Activated CD8-positive, alpha-beta memory T cell treated with anti-CD3 and anti-CD28 coated beads for 48 hours (primary cell): Measurements from ENCODE around the gene ZNF37A.
"Not testable (repeated sequence)": the region's sequence is repeated elsewhere in the genome, so short reads cannot be mapped to it uniquely, and the experiment has no call there.

Experiments
- DNase-seq, 3 experiments: peaks; one replicate each; pipeline ENCODE4 v3.0.0-alpha.2; 2020; ENCODE audit warnings: low read depth in 2 of 3, low spot score in 2 of 3

The ZNF37A gene

DNA sequence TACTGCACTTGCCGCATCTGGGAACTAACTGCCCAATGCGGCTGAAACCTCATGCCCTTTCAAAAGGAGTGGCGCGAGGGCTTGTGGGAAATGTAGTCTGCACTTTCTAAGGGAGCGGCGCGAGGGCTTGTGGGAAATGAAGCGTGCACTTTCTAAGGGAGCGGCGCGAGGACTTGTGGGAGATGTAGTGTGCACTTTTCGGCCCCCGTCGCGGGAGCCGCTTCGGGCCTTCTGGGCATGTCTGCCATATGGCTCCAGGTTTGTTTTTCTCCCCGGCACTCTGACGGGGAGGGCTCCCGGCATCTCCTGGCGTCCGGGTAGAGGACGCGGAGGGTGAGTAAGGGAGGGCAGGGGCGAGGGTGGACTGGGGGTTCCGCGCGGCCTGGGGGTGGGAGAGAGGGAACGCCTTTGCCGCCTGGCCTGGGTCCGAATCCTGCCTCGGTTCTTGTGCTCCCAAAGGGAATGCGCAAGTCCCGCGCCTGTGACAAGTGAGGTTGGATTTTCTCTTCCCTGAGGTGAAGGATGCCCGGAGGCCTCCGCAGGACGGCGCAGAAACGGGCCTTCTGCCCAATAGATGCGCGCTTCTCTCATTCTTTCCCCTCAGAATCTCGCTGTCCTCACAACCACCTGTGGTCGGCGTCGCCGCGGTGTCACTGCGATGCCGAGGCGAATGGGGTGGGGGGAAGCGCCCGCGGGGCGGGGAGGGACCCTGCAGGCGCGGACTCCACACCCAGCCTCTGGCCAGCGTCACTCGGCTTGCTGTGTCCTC lies at the start of gene ZNF37A:
TSS of gene ZNF37A (plus strand) at position 180 of the 769 bp plus-strand sequence. CDS start 2,281 bp downstream, outside the sequence.
- DNase-seq = peak; percentile 55 to 65 (median 64)

- no peak for DNase-seq
Observed at GRCh38 chr10:38045129-38045528, 49.0 kb upstream of the ZNF37A start.

- no peak for DNase-seq
Observed at GRCh38 chr10:38047666-38048065, 46.5 kb upstream of the ZNF37A start.

GRCh38 chr10:38050212-38050611 lies 43.9 kb upstream of the ZNF37A start:
- DNase-seq = no peak

DNA sequence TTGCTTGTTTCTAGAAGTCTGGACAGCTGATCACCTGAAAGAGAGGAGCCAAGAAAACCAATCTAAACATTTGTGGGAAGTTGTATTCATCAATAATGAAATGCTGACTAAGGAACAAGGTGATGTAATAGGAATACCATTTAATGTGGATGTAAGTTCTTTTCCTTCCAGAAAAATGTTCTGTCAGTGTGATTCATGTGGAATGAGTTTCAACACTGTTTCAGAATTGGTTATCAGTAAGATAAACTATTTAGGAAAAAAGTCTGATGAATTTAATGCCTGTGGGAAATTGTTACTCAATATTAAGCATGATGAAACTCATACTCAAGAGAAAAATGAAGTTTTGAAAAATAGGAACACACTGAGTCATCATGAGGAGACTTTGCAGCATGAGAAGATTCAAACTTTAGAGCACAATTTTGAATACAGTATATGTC lies 39.8 kb upstream of the ZNF37A start:
- DNase-seq = no peak

- DNase-seq = not testable (repeated sequence)
Observed at GRCh38 chr10:38055274-38055894, 38.8 kb upstream of the ZNF37A start.

- not testable (repeated sequence) for DNase-seq
Observed at GRCh38 chr10:38069663-38070062, 24.5 kb upstream of the ZNF37A start.

GRCh38 chr10:38070501-38070900 lies 23.6 kb upstream of the ZNF37A start:
- DNase-seq = no peak

DNA sequence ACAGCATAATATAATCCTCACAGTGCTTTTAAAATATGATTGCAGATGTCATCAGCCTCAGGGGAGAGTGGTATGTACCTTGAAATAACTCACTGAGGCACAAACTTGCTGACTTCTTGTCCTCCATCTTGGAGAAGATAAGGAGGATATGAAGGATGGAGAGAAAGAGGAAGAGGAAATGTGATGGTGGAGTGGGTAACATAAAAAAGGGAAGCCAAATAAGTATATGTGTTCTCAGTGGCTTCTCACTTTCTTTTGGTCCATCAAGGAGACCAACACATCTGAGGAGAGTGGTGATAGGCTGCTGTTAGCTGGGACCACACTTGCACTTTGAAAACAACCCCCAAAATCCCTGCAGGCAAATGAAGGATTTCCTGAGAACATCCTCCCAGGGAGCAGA lies 21.6 kb upstream of the ZNF37A start:
- no peak for DNase-seq

DNA sequence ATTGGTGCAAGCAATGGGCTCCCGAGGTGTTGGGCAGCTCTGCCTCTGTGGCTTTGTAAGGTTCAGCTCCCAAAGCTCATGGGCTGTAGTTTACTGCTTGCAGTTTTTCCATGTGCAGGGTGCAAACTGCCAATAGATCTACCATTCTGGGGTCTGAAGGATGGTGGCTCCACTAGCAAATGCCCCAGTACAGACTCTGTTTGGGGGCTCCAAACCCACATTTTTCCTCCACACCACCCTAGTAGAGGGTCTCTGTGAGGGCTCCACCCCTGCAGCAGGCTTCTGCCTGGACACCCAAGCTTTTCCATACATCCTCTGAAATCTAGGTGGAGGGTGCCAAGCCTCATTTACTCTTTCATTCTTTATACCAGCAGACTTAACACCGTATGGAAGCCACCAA lies 17.4 kb upstream of the ZNF37A start:
- DNase-seq = no peak

GRCh38 chr10:38093318-38093717 lies 819 bp upstream of the ZNF37A start:
- DNase-seq = not testable (repeated sequence)

GRCh38 chr10:38093816-38094157 lies 350 bp upstream of the ZNF37A start:
- DNase-seq = no peak

- DNase-seq = peak in 2 of 3 experiments; percentile 2 to 8
Observed at GRCh38 chr10:38094927-38095574, 914 bp downstream of the ZNF37A start.

DNA sequence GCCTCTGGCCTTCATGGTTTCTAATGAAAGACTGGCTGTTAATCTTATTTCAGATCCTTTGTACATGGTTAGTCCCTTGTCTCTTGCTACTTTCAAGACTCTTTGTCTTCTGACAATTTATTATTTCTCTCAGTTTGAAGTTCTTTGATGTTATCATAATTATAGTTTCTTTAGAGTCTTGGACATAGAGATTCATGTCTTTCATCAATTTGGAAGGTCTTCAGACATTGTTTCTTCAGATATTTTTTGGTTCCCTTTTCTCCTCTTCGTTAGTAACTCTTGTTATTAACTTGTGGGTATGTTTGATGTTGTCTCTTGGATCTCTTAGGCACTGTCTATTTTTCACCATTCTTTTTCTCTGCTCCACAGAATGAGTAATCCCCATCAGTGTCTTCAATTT lies 8.7 kb downstream of the ZNF37A start:
- DNase-seq = no peak

DNA sequence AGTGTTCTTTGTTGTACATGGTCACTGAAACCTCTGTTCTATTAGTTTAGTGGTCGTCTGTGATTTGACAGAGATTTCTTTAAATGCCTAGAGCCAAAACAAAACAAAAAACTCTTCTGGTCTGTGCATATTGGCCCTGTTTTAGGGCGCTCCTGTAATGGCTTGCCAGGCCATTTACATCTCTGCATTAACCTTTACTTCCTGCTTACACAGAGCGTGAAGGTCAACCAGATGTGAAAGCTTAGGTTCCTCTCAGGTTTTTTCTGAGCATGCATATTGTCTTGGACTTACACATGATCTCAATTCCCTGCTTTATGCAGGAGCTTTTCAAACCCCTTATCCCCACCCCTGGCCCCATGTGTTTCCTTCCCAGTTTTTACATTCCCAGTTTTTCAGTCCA lies 9.6 kb downstream of the ZNF37A start:
- no peak for DNase-seq

DNA sequence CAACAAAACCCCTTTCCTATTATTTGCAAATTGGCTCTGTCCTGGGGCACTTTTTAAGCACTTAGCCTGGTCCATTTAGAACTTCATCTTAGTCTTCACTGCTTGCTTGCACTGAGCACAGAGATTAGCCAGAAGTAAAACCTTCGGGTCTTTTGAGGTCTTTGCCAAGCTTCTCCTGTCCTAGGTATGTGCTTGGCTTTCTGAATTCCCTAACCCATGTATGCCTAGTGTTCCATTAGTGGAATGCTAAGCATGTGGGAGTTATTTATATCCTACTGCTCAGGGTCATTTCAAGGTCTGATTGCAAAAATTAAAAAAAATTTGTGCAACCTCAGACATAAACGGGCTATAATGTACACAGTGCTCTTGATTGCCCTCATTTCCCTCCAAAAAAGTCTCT lies 18.0 kb downstream of the ZNF37A start:
- DNase-seq = no peak

DNA sequence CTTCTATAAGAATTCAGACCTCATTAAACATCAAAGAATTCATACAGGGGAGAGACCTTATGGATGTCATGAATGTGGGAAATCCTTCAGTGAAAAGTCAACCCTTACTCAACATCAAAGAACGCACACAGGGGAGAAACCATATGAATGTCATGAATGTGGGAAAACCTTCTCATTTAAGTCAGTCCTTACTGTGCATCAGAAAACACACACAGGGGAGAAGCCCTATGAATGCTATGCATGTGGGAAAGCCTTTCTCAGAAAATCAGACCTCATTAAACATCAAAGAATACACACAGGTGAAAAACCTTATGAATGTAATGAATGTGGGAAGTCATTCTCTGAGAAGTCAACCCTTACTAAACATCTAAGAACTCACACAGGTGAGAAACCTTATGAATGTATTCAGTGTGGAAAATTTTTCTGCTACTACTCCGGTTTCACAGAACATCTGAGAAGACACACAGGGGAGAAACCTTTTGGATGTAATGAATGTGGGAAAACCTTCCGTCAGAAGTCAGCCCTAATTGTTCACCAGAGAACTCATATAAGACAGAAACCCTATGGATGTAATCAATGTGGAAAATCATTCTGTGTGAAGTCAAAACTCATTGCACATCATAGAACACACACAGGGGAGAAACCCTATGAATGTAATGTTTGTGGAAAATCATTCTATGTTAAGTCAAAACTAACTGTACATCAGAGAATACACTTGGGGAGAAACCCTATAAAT lies 24.1 kb downstream of the ZNF37A start:
- no peak for DNase-seq

DNA sequence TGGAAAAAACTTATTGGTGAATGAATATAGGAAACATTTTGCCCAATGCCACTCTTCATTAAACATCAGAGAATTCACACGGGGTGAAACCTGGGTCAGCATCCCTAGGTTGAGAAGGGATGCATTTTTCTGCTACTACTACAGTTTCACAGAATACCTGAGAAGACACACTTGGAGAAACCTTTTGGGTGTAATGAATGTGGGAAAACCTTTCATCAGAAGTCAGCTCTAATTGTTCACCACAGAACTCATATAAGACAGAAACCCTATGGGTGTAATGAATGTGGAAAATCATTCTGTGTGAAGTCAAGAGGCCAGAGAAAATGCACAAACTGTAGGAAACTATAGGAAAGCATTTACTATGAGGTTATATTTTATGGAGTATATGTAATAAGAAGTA lies 24.9 kb downstream of the ZNF37A start:
- no peak for DNase-seq

DNA sequence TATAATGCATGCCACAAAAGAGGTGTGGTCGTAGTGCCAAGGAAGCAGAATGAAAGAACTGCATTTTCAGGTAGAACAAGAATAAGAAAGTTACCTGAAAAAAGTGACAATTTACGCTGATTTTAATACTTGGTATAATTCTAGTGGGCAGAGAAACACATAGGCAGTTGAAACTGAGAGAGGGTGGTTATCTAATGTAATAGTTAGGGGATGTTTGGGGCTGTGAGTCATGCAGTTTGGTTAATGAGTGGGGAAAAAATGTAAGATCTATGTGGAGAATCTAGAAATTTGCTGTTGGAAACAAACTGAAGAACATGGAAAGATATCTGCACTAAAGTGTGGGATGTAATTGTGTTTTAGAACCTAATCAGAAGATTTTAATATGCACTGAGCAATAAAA lies 33.7 kb downstream of the ZNF37A start:
- no peak for DNase-seq

- no peak for DNase-seq
Observed at GRCh38 chr10:38143587-38143986, 49.5 kb downstream of the ZNF37A start.

- DNase-seq = no peak
Observed at GRCh38 chr10:38146579-38147333, 52.6 kb downstream of the ZNF37A start.
